HG02970 (cell line): ENCODE data around the gene MINDY4.

Experiments
- ATAC-seq: cut with Tn5 transposase; IDR thresholded peaks from one replicate; pipeline ENCODE4 v1.9.1; 2021; ENCODE audit warnings: mild to moderate bottlenecking, moderate library complexity, moderate number of reproducible peaks; ENCODE audit not compliant: unreplicated experiment, low FRiP score

Gene MINDY4

DNA sequence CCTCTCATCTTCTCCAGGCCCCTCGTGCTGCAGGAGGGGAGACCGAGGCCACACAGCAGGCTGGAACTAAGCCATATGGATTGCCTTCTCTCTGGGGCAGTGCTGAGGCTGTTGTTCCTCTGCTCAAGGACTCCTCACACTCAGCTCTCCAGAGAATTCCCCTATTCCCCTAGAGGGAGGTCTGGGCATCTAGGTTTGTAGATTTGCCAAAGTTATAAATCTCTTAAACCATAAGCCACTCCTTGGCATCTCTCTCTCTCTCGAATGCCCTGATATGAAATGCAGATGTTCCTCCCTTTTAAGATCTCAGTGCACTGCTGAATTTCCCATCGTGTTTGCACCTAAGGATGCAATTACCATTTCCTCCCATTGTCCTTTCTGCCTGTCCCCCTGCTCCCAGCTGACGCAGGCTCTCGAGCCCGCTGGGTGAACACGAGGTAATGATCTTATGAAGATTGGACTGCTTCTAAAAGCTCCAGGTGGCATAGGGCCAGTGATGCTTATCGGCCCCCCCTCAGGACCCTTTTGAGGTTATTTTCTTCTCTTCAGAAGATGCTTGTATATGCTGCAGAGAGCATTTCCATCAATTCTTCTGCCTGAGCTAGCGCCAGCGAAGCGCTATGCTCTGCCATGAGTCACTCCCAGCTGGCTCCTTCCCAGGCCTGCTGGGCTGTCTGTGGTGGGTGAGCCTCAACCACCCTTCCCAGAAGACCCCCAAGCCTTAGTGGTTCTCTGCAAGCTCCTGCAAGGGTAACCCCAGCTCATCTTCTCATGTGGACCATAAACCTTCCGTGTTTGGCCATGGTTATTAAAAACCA, 98.8 kb downstream of the MINDY4 start:
- ATAC-seq = no peak

DNA sequence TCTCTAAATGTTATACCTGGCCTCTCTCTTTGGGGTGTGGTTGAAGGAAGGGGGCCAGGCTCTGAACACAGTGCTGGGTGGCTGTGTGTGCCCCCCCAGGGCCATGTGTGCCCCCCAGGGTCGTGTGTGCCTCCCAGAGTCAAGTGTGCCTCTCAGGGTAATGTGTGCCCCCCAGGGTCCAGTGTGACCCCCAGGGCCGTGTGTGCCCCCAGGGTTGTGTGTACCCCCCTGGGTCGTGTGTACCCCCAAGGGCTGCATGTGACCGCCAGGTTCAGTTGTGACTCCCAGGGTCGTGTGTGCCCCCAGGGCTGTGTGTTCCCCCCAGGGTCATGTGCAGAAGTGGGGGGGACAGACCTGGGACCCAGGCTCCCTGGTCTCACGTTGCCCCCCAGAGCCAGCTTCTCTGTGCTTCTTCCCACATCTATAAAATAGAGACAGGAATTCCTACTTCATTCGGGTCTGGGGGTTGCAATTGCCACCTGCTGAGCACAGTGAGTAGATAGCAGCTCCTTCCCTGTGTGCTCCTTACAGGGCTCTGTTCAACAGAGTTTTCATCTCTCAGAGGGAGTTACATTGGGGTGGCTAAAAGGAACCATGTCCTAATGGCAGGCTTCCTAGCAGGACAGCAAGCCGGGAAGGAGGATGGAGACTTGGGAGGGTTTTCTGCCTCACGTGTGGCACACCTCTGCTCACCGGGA, 99.8 kb downstream of the MINDY4 start:
- ATAC-seq = no peak

DNA sequence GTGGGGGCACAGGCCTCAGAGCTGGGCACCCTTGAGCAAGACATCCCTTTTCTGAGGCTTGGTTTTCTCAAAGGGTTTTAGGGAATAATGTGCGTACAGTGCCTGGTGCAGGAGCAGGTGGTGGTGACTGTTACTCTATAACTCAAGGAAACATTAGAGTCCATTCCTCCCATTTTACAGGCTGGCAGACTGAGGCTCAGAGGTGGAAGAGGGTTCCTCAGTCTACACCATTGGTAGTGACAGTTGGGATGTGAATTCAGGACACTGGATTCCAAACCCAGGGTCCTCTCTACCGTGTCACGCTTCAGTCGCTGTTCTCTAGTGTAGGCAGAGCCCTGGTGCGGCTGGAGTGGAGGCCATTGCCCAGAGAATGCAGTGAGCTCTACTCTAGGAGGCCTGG, 100.4 kb downstream of the MINDY4 start:
- no peak for ATAC-seq

- no peak for ATAC-seq
Observed at GRCh38 chr7:30873207-30873606, 102.0 kb downstream of the MINDY4 start.

DNA sequence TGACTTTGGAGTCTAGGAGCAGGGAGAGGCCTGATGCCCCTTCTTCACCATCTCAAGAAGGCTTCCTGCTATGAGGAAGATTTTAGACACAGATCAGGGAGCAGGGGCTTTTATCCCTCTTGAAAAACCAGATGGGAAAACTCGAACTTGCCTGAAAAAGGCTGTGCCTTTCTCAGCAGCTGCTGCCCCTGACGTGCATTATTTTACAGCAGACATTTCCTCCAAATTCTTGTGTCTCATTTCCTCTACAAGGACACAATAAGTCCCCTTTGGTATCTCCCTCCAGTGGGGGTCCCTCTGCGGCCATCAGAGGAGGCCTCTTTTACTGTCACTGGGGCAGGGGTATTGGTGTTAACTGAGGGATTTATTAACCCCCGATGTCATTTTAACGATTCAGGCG, 102.4 kb downstream of the MINDY4 start:
- ATAC-seq = no peak

DNA sequence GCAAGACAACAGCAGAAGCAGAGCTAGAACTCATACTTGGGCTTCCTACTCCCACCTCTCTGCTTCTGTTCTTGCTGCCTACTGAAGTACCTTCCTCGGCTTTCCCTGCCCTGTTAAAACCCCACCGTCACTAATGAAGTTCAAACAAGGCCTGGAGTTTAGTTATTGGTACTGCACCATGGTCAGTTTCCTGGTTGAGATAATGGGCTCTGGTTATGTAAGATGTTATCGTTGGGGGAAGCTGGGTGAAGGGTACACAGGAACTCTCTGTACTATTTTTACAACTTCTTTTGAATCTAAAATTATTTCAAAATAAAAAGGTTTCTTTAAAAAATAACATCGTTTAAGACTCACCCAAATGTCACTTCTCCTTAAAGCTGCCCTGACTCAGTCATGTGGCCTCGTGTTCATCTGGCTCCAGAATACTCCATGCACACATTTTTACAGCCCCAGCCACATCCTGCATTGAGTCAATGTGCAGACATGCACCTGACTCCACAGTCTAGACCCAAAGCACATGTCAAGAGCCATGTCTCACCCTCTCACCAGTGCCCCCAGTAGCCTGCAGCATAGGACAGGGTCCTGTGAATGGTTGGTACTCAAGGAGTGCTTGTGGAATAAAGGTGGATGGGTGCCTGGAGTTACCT, 103.6 kb downstream of the MINDY4 start:
- ATAC-seq = no peak

DNA sequence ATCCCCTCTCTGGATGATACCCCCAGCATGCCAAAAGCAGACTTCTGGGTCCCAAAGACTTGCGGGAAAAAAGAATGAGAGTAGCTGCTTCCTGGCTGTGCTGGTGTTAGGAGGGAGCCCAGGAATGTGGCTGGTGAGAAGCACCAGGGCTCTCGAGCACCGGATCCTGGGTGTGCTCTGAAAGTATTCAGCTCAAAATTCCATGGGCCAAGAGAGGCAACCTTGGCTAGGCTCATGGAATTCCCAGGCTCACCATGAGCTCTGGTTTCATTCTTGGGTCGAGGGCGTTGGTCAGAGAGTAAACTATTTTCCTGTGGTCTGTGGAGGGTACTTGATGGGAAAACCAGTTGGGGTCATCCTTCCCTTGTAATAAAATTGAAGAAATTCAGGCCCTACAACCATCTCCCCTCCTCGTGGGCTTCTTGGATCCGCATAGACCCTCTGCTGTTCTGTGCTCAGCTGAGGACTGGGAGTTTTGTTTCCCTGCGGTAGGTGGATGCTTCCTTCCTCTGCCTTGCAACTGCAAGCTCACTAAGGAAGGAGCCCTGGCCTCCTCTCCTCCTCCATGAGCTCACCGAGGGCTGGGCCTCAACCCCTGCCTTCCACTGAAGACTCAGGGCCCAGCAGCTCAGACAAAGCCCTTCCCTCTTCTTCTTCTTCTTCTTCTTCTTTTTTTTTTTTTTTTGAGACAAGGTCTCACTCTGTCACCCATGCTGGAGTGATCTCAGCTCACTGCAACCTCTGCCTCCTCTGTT, 106.0 kb downstream of the MINDY4 start:
- no peak for ATAC-seq

DNA sequence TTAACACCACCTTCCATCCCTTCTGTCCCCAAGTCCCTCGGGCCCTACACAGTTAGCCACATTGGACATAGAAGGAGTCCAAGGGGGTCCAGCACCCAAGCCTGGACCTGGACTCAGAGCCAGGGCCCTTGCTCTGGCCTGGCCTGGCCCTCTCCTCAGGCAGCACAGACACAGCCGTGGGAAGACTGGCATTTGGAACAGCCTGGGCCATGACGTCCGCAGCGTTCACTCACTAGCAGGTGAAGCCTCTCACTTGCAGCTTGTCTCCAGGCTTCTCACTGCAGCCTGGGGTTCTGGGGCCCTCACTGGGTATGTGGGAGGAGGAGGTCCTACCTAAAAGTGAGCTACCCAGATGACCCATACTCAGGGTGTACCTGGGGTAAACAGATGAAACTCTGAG, 106.8 kb downstream of the MINDY4 start:
- no peak for ATAC-seq

- ATAC-seq = no peak
Observed at GRCh38 chr7:30879139-30880124, 108.2 kb downstream of the MINDY4 start.

DNA sequence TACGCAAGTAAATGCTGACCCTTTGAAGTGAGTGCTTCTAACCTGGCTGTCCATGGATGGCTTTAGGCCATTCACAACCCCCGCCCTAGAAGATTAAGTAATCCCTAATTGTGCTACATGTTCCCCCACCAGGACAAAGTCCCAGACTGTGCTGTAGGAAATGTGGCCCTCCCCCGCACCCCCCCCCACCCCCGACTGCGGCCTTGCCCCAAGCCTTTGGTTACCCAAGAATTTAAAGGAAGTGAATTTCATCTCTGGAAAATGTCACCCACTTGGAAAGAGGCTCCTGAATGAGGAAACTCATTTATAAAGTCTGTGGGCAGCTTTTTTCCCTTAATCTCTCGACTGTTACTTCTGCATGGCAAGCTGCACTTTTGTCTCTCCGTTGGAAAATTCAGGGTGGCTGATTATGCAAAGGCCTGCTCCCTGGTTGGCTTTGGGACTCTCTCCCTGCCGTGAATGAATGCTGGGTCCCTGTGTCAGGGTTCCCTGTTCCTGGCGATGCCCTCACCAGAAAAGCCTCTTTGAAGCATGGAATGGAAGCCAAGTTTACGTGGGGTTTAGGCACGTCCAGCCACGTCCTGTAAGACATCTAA, 109.0 kb downstream of the MINDY4 start:
- no peak for ATAC-seq

- ATAC-seq = no peak
Observed at GRCh38 chr7:30880941-30881340, 109.7 kb downstream of the MINDY4 start.

- ATAC-seq = no peak
Observed at GRCh38 chr7:30881448-30881847, 110.2 kb downstream of the MINDY4 start.

- ATAC-seq = no peak
Observed at GRCh38 chr7:30884881-30885280, 113.7 kb downstream of the MINDY4 start.

GRCh38 chr7:30886608-30887011, 115.4 kb downstream of the MINDY4 start:
- no peak for ATAC-seq

GRCh38 chr7:30887464-30887872, 116.3 kb downstream of the MINDY4 start:
- no peak for ATAC-seq

GRCh38 chr7:30888747-30889146, 117.5 kb downstream of the MINDY4 start:
- ATAC-seq = no peak

DNA sequence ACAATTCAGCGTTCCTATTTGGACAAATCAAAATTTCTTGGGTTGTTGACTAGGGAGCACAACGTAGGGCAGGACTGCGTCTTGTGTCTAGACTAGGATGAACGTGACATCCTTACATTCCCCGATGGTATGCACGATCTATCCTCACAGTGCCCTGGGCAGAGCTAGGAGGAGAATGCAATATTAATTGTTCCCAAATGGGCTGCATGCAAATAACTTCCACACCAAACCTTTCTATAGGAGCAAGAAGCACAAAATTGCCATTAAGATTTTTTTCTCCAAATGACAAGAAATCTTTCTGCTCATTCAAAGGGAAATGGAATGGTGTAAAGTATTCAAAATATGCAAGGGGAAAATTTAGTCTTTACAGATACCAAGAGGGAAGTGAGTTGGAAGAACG, 119.0 kb downstream of the MINDY4 start:
- no peak for ATAC-seq

DNA sequence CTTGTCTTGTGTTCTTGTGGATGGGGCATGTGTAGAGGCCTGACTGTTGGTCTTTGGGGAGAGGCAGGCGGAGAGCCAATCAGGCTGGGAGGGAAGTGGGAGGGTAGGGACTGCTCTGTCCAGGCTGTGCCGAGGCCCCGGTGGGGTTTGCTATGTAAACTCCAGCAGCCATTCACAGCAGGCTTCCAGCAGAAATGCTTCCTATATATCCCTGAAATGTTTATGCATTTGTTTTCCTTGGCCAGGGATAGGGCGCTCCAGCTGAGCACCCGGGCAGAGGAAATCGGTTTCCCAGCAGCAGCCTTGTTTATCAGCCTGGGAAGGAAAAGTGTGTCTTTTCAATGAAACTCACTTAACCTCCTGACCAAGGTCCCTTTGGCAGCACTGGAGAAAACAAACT, 122.1 kb downstream of the MINDY4 start:
- no peak for ATAC-seq

DNA sequence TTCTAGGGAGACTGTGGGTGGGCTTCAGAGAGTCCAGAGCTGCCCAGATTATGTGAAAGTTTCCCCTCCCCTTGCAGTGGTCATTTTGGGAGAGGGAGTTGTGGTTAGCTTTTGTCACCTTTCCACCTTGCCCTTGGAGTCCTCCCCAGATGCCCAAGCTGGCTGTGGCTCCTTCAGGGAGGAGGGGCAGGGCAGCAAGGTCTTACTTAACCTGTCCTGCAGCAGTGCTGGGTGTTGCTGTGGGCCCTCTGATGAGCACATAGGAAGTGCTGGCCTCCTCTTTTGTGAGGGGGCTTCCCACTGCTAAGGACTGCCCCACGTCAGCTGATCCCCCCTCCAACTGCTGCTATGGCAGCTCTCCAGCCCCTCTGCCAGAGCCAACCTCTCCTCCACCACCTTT, 122.8 kb downstream of the MINDY4 start:
- no peak for ATAC-seq
